Stimulated activated CD8-positive, alpha-beta memory T cell treated with anti-CD3 and anti-CD28 coated beads, Interleukin-12 subunit alpha, Interleukin-12 subunit beta, amount 100 ng/mL, for 24 hours (primary cell): ENCODE data around the gene EP300.
"Not testable (repeated sequence)": the region's sequence is repeated elsewhere in the genome, so short reads cannot be mapped to it uniquely, and the experiment has no call there.

Experiments
- DNase-seq: peaks from one replicate; pipeline ENCODE4 v3.0.0-alpha.2; 2020; ENCODE audit errors: extremely low read depth

EP300 gene

DNA sequence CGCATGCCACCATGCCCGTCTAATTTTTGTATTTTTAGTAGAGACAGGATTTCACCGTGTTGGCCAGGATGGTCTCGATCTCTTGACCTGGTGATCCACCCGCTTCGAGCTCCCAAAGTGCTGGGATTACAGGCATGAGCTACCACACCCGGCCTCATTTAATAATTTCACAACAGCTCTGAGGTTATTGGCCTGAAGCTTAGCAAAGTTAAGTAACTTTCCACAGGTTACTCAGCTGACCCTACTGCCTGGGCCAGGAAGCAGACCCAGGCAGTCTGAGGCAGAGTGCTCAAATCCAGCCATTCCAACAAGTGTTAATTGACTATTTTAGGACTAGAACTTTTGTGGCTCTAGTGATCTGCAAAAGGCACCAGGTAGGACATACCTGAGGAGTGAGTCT, 60.5 kb downstream of the EP300 start:
- no peak for DNase-seq

DNA sequence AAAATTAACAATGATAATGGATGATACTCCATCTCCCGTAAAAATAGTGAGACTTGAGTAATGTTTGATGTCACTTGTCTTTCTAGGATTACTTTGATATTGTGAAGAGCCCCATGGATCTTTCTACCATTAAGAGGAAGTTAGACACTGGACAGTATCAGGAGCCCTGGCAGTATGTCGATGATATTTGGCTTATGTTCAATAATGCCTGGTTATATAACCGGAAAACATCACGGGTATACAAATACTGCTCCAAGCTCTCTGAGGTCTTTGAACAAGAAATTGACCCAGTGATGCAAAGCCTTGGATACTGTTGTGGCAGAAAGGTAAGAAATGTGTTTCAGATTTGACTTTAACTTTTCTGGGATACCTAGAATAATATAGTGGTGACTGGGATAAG, 64.7 kb downstream of the EP300 start:
- no peak for DNase-seq

DNA sequence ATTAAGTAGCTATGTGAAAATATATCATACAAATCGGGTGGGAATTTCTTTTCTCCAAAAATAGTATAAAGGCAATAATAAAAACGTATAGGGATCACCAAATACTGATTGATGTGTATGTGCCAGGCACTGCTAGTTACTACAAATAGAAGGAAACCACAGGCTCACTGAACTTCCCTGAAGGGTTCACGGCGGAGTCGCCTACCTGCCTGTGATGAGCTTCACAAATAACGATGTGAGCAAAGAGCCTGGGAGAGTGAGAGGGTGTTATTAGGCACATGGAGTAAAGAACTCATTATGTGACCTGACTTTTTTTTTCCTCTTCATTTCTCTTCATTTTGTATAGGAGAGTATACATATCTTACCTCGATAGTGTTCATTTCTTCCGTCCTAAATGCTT, 76.8 kb downstream of the EP300 start:
- DNase-seq, result no peak

DNA sequence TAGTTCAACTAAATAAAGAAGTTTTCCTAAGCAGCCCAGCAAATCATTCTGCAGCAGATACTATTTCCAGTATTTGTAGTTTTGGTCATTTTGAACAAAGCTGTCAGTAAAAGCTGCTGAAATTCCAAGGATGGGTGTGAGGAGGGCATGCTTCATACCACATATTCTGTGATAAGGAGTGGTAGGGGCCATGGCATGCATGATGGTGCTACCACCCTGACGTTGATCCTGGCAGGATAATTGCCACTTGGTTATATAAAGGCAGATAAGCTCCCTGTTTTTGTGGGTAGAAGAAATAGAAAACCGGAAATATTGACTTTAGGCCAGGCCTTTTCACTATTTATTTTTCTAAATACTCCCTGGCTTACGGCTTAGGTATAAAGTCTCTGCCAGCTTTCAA, 79.6 kb downstream of the EP300 start:
- no peak for DNase-seq

DNA sequence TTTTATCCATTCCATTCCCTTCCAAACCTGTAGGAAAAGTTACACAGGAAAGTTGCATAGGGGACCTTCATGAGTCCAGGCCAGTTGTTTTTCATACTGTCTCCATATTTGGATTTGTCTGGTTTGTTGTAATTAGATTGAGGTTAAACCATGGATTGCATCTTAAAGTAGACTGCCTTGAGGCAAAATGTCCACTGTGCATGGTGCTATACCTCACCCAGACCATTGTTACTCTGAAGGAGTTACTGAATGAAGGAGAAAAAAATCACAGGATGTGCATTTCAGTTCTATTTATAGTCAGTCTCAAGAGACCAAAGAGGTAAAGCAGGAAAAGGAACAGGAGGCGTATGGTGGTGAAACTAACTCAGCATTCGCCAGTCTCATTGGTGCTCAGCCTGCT, 83.2 kb downstream of the EP300 start:
- DNase-seq, result no peak

DNA sequence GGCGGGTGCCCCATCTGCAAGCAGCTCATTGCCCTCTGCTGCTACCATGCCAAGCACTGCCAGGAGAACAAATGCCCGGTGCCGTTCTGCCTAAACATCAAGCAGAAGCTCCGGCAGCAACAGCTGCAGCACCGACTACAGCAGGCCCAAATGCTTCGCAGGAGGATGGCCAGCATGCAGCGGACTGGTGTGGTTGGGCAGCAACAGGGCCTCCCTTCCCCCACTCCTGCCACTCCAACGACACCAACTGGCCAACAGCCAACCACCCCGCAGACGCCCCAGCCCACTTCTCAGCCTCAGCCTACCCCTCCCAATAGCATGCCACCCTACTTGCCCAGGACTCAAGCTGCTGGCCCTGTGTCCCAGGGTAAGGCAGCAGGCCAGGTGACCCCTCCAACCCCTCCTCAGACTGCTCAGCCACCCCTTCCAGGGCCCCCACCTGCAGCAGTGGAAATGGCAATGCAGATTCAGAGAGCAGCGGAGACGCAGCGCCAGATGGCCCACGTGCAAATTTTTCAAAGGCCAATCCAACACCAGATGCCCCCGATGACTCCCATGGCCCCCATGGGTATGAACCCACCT, 84.7 kb downstream of the EP300 start:
- no peak for DNase-seq

DNA sequence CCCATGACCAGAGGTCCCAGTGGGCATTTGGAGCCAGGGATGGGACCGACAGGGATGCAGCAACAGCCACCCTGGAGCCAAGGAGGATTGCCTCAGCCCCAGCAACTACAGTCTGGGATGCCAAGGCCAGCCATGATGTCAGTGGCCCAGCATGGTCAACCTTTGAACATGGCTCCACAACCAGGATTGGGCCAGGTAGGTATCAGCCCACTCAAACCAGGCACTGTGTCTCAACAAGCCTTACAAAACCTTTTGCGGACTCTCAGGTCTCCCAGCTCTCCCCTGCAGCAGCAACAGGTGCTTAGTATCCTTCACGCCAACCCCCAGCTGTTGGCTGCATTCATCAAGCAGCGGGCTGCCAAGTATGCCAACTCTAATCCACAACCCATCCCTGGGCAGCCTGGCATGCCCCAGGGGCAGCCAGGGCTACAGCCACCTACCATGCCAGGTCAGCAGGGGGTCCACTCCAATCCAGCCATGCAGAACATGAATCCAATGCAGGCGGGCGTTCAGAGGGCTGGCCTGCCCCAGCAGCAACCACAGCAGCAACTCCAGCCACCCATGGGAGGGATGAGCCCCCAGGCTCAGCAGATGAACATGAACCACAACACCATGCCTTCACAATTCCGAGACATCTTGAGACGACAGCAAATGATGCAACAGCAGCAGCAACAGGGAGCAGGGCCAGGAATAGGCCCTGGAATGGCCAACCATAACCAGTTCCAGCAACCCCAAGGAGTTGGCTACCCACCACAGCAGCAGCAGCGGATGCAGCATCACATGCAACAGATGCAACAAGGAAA, 85.4 kb downstream of the EP300 start:
- no peak for DNase-seq

DNA sequence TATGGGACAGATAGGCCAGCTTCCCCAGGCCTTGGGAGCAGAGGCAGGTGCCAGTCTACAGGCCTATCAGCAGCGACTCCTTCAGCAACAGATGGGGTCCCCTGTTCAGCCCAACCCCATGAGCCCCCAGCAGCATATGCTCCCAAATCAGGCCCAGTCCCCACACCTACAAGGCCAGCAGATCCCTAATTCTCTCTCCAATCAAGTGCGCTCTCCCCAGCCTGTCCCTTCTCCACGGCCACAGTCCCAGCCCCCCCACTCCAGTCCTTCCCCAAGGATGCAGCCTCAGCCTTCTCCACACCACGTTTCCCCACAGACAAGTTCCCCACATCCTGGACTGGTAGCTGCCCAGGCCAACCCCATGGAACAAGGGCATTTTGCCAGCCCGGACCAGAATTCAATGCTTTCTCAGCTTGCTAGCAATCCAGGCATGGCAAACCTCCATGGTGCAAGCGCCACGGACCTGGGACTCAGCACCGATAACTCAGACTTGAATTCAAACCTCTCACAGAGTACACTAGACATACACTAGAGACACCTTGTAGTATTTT, 86.1 kb downstream of the EP300 start:
- no peak for DNase-seq

DNA sequence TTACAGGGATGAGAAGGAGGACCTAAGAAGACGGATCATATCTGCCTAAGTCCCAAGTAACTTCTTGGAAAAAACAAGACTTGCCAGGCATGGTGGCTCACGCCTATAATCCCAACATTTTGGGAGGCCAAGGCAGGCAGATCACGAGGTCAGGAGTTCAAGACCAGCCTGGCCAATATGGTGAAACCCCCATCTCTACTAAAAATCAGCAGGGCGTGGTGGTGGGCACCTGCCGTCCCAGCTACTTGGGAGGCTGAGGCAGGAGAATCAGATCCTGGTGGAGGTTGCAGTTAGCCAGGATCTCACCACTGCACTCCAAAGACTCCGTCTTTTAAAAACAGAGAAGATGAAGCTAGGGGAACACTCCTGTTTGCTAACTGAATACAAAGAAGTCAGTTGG, 88.0 kb downstream of the EP300 start:
- DNase-seq, result not testable (repeated sequence)

DNA sequence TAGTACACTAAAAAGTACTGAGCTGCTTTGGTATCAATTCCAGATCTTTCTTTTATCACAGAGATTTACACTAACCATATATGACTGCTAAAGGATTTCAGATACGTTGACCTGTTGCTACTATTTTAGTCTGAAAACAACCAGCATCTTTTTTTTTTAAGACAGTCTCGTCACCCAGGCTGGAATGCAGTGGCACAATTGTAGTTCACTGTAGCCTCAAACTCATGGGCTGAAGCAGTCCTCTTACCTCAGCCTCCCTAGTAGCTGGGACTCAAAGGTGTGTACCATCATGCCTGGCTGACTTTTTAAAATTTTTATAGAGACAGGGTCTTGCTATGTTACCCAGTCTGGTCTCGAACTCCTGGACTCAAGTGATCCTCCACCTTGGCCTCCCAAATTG, 88.5 kb downstream of the EP300 start:
- DNase-seq, result no peak

DNA sequence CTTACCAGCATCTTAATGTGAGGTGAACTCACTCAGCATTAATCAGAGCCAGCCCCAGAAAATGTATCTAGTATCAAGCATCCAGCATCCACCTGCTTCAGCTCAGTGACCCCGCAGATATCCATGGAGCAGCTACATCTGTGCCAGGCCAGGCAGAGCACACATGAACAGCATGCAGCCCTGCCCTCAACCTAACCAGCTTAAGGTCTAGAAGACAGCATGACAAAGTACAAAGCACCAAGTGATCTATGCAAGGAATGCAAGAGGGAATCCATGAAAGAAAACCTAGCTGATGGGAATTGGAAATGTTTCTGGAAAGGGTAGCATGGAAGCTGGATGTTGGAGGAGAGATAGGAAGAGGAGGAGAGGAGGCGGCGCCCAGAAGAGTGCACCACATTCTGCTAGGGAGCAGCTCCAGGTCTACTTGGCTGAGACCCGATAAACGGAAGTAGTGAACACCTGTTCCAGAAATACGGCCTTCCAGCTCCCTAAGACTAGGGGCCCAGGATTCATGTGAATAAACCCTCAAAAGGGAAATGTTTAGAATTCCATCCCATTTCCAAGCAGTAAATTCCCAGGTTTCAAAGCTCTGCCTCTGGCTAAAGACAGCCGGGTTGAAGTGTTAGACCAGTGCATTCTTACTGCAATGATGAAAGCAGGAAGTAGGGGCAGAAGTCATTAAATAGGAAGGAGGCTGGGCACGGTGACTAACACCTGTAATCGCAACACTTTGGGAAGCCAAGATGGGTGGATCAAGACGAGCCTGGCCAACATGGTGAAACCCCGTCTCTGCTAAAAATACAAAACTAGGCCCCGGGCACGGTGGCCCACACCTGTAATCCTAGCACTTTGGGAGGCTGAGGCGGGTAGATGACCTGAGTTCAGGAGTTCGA, 89.2 kb downstream of the EP300 start:
- no peak for DNase-seq

DNA sequence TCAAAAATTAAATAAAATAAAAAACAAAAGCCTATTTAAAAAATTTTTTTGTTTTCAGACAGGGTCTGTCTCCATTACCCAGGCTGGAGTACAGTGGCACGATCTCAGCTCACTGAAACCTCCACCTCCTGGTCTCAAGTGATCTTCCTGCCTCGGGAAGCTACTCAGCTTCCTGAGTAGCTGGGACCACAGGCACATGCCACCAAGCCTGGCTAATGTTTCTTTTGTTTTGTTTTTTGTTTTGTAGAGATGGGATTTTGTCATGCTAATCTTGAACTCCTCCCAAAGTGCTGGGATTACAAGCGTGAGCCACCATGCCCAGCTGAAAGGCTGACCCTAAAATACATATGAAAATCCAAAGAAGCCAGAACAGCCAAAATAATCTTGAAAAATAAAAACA, 92.3 kb downstream of the EP300 start:
- DNase-seq, result no peak

DNA sequence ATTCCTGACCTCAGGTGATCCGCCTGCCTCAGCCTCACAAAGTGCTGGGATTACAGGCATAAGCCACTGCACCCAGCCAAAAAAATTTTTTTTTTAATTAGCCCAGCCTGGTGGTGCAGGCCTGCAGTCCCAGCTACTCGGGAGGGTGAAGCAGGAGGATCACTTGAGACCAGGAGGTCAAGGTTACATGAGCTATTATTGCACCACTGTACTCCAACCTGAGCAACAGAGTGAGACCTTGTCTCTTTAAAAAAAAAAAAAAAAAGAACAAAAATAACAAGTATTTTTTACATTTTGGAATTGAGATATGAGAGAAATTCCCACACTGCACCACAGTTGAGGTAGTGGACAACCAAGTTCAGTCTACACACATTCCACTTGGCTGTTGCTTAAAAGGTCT, 99.1 kb downstream of the EP300 start:
- DNase-seq, result no peak

DNA sequence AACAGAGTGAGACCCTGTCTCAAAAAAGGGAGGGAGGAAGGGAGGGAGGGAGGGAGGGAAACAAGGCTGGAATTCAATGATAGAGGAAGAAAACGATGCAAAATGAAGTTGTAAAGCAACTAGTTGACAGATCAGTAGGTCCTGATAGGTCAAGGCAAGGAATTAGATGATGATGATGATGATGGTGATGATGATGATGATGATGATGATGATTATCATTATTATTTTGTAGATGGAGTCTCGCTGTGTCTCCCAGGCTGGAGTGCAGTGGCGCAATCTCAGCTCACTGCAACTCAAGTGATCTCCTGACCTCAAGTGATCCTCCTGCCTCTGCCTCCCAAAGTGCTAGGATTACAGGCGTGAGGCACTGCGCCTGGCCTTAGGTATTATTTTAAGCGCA, 101.4 kb downstream of the EP300 start:
- DNase-seq, result no peak

DNA sequence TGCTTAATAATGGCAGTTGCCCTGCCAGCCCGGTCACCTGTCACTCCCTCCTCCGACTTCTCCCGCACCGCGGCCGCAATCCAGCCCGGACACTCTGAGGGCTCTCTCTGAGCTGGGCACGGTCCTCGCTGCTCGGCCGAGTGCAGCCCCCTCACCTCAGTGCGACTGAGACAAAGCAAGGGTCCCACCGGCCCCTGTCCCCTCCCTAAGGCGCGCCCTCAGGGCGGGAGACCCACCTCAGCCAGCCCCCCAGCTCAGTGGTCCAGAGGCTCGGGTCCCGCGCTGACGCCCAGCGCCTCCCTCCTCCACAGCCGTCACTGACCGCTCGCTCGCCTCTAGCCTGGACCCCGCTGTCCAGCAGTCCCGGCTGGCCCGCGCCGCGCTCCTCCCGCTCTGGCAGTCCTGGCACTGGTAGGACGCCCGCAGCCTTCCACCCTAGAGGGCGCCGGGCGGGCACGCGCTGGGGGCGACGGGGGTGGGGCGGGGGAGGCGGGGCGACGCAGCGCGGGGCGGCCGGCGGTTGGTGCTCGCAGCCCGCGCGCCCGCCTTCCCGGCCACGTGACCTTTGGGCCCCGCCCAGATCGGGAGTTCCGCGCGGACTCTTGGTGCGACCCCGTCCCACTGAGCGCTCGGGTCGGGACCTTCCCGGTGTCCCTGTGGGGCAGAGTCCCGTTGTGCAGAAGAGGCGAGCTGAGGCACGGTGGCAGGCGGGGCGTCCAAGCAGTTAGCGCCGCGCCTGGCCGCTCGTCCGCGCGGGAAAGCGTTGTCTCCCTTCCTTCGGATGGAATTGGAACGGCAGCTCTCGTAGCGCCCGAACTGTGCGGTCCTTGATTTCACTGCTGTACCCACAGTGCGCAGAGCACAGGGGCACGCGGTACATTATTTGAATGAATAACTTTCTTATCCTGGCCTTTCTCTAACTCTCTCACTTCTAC, 104.9 kb downstream of the EP300 start:
- peak; percentile 49 for DNase-seq

DNA sequence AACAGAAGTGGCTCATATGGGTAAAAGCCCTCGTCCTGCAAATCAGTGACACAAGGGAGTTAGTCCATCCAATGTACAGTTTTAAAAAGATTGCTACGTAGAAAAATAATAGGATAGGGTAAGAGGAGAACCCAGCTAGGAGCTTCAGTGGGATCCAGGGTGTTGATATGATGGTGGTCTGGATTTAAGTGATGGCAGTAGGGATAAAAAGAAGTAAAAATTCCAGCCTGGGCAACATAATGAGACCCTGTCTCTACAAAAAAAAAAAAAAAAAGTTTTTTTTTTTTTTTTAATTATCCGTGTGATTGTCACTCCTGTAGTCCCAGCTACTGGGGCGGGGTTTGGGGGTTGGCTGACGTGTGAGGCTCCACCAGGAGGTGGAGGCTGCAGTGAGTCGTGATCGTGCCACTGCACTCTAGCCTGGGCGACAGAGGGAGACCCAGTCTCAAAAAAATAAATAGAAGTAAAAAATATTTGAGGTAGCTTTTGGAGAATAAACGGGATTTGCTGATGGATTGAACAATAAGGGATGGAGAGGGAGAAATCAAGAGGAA, 105.7 kb downstream of the EP300 start:
- no peak for DNase-seq

DNA sequence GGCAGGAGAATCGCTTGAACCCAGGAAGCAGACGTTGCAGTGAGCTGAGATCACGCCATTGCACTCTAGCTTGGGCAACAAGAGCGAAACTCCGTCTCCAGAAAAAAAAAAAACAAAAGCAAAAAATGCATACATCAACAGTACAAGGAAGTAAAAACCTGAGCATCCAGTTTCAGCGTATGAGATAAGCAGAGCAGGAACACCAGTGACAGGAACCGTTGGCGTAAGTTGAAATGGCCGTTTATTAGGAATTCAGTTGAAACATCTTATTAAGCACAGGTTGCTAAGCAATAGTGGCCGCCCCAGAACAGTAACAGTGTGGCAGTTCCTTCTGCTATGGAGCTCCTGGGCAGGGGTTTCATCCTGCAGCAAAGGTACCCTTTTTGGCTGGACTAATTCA, 108.7 kb downstream of the EP300 start:
- no peak for DNase-seq

DNA sequence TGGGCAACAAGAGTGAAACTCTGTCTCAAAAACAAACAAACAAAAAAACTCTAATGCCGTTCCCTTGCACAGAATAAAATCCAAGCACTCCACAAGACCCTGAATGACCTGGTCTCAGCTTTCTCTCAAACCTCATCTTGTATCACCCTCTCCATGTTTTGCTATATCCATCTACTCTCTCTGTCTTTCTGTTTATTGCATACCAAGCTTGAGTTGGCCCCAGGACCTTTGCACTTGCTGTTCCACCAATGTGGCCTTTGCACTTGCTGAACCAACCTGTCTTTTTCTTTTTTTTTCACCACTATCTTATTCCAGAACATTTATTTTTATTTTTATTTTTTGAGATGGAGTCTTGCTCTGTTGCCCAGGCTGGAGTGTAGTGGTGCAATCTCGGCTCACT, 110.7 kb downstream of the EP300 start:
- DNase-seq, result no peak

DNA sequence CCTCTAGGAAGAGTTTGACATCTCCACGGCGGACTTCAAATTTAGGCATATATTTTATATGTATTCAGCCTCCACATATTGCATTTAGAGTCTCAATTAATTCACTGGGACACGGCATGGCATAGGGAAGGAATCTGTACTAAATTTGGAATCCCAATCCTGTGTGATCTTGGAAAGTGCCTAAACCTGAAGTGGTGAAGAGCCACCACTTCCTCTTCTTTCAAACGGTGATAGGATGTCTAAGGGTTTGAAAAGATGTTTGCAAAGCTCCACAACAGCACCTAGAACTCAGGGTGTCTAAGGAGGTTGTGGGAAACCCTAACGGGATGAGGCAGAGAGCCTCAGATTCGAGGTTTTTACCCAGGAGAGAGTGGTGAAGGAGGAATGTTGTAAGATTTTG, 111.7 kb downstream of the EP300 start:
- no peak for DNase-seq

DNA sequence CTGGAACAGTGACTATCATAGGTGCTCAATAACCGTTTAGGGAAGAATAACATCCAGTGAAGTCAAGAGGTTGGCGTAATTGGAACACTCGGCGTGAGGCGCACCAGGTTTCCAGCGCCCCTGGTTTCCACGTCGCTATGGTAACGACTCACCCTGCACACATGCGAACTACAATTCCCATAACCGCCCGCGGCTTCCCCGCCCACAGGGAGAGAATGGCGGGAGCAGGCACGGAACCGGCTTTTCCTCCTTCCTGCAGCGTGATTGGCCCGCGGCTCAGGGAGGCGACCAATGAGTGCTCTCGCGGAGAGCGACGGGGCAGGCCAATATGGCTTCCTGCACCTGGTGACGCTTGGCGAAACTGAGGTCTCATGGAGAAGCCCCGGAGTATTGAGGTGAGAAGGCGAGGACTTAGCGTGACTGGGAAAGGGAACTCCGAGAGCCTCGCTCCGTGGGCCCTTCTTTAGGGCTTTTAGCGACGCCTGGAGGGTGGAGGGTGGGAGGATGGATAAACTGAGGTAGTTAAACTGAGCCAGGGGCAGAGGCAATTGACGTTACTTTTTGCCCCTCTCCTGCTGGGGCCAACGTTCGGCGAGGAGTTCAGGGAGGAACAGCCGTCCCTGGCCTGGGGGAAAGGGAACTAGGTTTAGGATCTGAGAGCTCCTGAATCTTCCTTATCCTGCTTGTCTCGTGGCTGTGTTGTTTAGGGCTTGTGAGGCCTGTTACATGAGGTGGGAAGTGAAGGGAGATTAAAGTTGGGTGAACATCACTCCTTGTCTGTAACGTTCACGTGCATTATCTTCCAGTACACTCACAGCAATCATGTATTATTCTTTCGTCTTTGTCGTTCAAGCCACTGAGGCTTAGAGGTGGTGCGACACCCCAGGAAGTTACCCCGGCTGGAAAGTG, 112.9 kb downstream of the EP300 start, which contains the start of gene L3MBTL2:
TSS of gene L3MBTL2 (plus strand) at position 321 of the 909 bp plus-strand sequence. CDS start at position 372, 51 bp downstream.
- peak; percentile 98 for DNase-seq
